SU-DHL-6 (cell line): ENCODE data around the gene ASPRV1.

Source experiments
- CTCF ChIP-seq: fragments of 200-600 bp; sonication (generic); IDR thresholded peaks from one replicate; pipeline ENCODE4 v1.5.1; 2017; ENCODE audit warnings: antibody characterized with exemption, mild to moderate bottlenecking, low read length, moderate library complexity; ENCODE audit not compliant: insufficient read depth, poor library complexity, severe bottlenecking
- EZH2phosphoT487 ChIP-seq: fragments of 200-600 bp; sonication (generic), shearing (Covaris generic); conservative IDR thresholded peaks from 2 replicates; pipeline ENCODE4 v1.6.1; 2018; ENCODE audit warnings: mild to moderate bottlenecking, antibody characterized with exemption, low read length, moderate library complexity, mixed read lengths

GRCh38 chr2:69993048-69993565, 31.7 kb upstream of the ASPRV1 start:
- TF ChIP-seq CTCF (no peak), EZH2phosphoT487 (no peak)
